Pancreas (tissue), 10 donors: ENCODE results near the gene UBL4A. TPM values are rescaled to one million over a fixed set of nuclear protein-coding genes. Genes with fewer than 3 reads are reported as not detected.

ENCODE experiments used
- ATAC-seq, 4 donors: fragments of 200-7000 bp; cut with Tn5 transposase; one replicate each; pipeline versions ENCODE4 v1.8.0 to v1.9.1; 2020; ENCODE audit warnings: mild to moderate bottlenecking in 4 of 4, moderate library complexity in 4 of 4
- DNase-seq, 6 donors: peaks; one replicate each; pipeline ENCODE4 v3.0.0-alpha.2; 2020
- FAIRE-seq: peaks from 2 replicates; lab custom pipeline; 2012; peaks lifted over from hg19 to GRCh38; lab: Jason Lieb, UNC
- H3K27ac ChIP-seq, 4 donors: fragments of 200-600 bp; sonication (generic); 1 replicate in 3 of 4; 2 replicates in 1 of 4; pipeline versions ENCODE4 v1.5.0 to v1.8.0; 2020
- H3K27me3 ChIP-seq, 4 donors: fragments of 200-600 bp; one replicate each; pipeline ENCODE4 v1.8.0; 2021
- H3K36me3 ChIP-seq, 3 donors: fragments of 200-600 bp; sonication (generic) in 1 of 3; one replicate each; pipeline versions ENCODE4 v1.5.0 to v1.8.0; 2020 to 2021
- H3K4me1 ChIP-seq, 3 donors: fragments of 200-600 bp; one replicate each; pipeline ENCODE4 v1.8.0; 2021
- H3K4me3 ChIP-seq, 4 donors: fragments of 200-600 bp; sonication (generic) in 2 of 4; one replicate each; pipeline versions ENCODE4 v1.5.0 to v1.8.0; 2020 to 2021
- H3K9me3 ChIP-seq, 4 donors: fragments of 200-600 bp; one replicate each; pipeline ENCODE4 v1.8.0; 2021
- WGBS, 2 donors: extraction: QIAGEN DNeasy Blood & Tissue Kit; methylation state at CpG; one replicate each; pipeline ENCODE4 v1.1.7; 2013; 5-methylcytosine and 5-hydroxymethylcytosine counted together
- intact Hi-C, 3 donors: fragments of 100-400 bp; cut with DNase I; formaldehyde crosslinking; loops; one replicate each; pipeline versions ENCODE4 v1.11.1 to v1.14.2; 2022
- polyA plus RNA-seq, 2 donors: library from polyadenylated mRNA; stranded (reverse); fragments of 200-250 nt; gene quantifications; one replicate each; pipeline ENCODE4 v1.2.3, GENCODE V29; 2013
- total RNA-seq, 6 donors: library from RNA; stranded (reverse); fragmentation: NEBNext Ultra II Directional in 4 of 6; extraction: Animal tissue kit (Norgen Biotek cat#: 25700) in 4 of 6; gene quantifications; one replicate each; pipeline versions ENCODE4 v1.2.1 to v1.2.4, GENCODE V29; 2021 to 2023
- TF ChIP-seq, protein P1 (sequence below), 4 donors: fragments of 200-600 bp; sonication (generic) in 3 of 4; IDR thresholded peaks; one replicate each; pipeline versions ENCODE4 v1.5.0 to v1.8.0; 2021; ENCODE audit warnings: antibody characterized with exemption in 4 of 4
- donor health status: healthy with polysubstance abuse.
- donor health status: DM: no; HTN: no; CAD: no; lungs with moderate emphysema.
- donor health status: DM: no; HTN: no; CAD: no.
- donor health status: control.
- donor health status: control.
- donor health status: Bipolar disorder and iron deficiency.
- donor health status: DM: yes; HTN: yes; CAD: no.
- donor health status: DM: no; HTN: no; CAD: no.
- donor health status: DM: no; HTN: no; CAD: no.
- donor health status: DM: yes; HTN: yes; CAD: no.

Gene UBL4A
- total and polyA plus RNA-seq, 8 donors = 13.6 to 32.2 (median 20.9) TPM

DNA sequence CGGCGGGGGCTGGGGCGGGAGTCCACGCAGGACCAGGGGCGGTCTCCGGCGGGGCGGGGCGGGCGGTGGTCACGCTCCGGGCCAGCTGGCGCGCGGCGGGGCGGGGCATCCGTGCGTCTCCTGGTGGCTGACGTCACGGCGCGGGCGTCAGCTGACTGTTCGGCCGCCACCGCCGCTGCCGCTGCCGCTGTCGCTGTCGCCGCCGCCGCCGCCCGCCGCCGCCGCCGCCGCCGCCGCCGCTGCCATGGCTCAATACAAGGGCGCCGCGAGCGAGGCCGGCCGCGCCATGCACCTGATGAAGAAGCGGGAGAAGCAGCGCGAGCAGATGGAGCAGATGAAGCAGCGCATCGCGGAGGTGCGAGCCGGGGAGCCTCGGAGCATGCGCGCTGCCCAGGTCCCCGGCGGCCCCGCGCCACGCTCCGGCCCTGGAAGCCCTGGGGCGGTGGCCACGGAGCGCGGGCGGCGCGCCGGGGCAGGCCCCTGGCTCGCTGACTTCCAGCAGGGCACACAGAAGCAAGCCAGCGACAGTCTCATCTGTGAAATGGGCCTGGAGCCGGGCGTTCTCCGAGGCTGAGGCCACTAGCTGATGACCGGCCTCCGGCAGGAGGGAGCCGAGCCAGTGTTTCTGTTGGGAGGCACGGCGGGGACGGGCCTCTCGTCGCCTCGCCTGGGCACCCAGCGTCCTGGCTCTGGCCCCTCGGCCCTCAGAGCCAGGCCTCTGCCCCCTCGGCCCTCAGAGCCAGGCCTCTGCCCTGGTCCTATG lies 42.2 kb downstream of the UBL4A start, which contains the start of gene FAM50A:
TSS of gene FAM50A (plus strand) at position 150 of the 763 bp plus-strand sequence. CDS start at position 245, 95 bp downstream.
- Histone ChIP-seq H3K27ac (peak within 1 kb of the TSS; percentile 10 to 66 (median 44)), H3K27me3 (no peaks in the 10 kb centered on the region), H3K9me3 (no peaks in the 10 kb centered on the region), H3K36me3 (peaks cover 0 to 8% (median 0%) of the 10 kb centered on the region in 3 donors), H3K4me3 (peak within 1 kb of the TSS; percentile 40 to 59 (median 52)), H3K4me1 (no peaks in the 10 kb centered on the region)
- TF ChIP-seq, protein P1, sequence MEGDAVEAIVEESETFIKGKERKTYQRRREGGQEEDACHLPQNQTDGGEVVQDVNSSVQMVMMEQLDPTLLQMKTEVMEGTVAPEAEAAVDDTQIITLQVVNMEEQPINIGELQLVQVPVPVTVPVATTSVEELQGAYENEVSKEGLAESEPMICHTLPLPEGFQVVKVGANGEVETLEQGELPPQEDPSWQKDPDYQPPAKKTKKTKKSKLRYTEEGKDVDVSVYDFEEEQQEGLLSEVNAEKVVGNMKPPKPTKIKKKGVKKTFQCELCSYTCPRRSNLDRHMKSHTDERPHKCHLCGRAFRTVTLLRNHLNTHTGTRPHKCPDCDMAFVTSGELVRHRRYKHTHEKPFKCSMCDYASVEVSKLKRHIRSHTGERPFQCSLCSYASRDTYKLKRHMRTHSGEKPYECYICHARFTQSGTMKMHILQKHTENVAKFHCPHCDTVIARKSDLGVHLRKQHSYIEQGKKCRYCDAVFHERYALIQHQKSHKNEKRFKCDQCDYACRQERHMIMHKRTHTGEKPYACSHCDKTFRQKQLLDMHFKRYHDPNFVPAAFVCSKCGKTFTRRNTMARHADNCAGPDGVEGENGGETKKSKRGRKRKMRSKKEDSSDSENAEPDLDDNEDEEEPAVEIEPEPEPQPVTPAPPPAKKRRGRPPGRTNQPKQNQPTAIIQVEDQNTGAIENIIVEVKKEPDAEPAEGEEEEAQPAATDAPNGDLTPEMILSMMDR (IDR thresholded peaks at IDR 0.05) = no peak
- intact Hi-C loops = no loop called here
- WGBS, 2 donors = 1 to 31% methylated on average over 81 to 94 of the region's 94 CpGs
- FAIRE-seq = no peak
- peak; percentile 68 to 87 (median 78) for DNase-seq
- peak; percentile 78 to 92 (median 88) for ATAC-seq

DNA sequence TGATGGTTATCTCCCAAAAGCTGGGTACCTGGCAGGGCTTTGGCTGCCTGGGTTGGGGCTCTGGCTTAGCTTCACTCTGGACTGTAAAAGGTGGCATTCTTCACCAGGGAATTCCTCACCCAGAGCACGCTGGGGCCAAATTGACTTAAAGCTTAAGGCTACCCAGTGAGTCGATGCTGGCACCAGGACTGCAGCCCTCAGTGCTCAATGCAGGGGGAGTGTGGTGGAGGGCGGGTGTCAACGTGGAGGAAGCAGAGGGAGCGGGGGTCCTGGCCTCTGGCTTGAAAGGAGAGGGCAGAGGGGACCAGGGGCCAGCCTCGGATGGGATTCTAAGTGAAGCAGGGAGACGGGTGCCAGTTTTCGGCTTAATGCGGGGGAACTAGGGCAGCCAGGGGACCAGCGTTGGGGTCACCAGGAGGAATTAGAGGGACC lies 42.9 kb downstream of the UBL4A start:
- intact Hi-C loops = no loop called here
- Histone ChIP-seq H3K36me3 (peaks cover 0 to under 1% (median 0%) of the 10 kb centered on the region in 3 donors), H3K27ac (peak overlapping the region in 3 of 4 donors; percentile 10 to 66 (median 63)), H3K4me1 (no peaks in the 10 kb centered on the region), H3K9me3 (no peaks in the 10 kb centered on the region), H3K27me3 (no peaks in the 10 kb centered on the region), H3K4me3 (peak overlapping the region in 2 of 4 donors; percentile 58 to 59)
- peak in 3 of 4 donors; percentile 5 to 32 (median 7) for ATAC-seq
- FAIRE-seq = no peak
- no peak for DNase-seq
- 12 to 43% methylated on average over 10 of the region's 10 CpGs for WGBS, 2 donors
- TF ChIP-seq, protein P1 (IDR thresholded peaks at IDR 0.05) = no peak

DNA sequence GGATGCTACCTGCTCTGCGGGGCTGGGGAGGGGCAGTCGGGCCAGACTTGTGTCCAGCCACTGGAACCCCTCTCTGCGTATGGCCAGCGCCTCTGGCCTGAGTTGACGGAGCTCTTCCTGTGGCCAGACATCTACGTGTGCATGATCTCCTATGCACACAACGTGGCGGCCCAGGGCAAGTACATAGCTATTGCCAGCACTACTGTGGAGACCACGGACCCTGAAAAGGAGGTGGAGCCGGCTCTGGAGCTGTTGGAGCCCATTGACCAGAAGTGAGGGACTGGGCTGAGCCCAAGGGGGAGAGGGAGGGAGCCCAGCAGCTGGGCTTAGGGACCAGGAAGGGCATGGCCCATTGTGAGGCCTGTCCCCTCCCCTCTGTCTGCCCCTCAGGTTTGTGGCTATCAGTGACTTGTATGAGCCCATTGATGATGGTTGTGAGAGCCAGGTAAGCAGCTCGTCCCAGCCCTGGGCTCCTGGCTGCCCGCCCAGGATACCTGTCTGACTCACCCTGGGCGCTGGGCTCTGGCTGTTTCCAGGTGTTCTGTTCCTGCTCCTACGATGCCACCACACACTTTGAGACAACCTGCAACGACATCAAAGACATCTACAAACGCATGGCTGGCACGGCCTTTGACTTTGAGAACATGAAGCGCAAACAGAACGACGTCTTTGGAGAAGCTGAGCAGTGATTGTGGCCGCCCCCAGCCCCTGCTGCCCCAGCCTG lies 44.3 kb downstream of the UBL4A start:
- WGBS, 2 donors = 77 to 81% methylated on average over 21 of the region's 21 CpGs

DNA sequence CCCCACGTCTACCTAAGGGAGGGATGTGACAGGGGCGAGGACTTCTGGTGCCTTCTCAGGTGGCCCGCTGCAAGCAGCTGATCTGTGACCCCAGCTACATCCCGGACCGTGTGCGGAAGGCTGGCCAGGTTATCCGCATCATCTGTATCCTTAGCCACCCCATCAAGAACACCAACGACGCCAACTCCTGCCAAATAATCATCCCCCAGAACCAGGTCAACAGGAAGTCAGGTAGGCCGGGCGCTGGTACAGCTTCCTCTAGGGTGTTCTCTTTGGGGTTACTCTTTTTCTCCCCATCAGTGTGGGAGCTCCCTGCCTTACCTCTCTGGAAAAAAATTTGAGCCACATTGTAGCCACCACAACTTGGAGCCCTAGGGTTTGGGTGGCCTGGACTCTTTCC lies 44.9 kb downstream of the UBL4A start:
- Histone ChIP-seq H3K36me3 (no peaks in the 10 kb centered on the region), H3K9me3 (no peaks in the 10 kb centered on the region), H3K27ac (no peak overlapping the region), H3K4me1 (no peaks in the 10 kb centered on the region), H3K27me3 (no peaks in the 10 kb centered on the region), H3K4me3 (no peak overlapping the region)
- WGBS, 2 donors = 89 to 91% methylated on average over 11 of the region's 11 CpGs
- ATAC-seq (no peak), FAIRE-seq (no peak), DNase-seq (peak in 1 of 6 donors; percentile 40)
- intact Hi-C loops = no loop called here
- TF ChIP-seq, protein P1 (IDR thresholded peaks at IDR 0.05) = no peak

More for the DNA sequence above, 44.3 kb downstream of the UBL4A start:
- intact Hi-C loops = no loop called here
- TF ChIP-seq, protein P1 (IDR thresholded peaks at IDR 0.05) = no peak
- Histone ChIP-seq H3K27me3 (no peaks in the 10 kb centered on the region), H3K36me3 (no peaks in the 10 kb centered on the region), H3K4me3 (no peak overlapping the region), H3K9me3 (no peaks in the 10 kb centered on the region), H3K4me1 (no peaks in the 10 kb centered on the region), H3K27ac (no peak overlapping the region)
- DNase-seq (peak in 3 of 6 donors; percentile 55 to 69 (median 66)), FAIRE-seq (no peak), ATAC-seq (no peak)
